Natural killer cell (primary cell): ENCODE results near the gene ZXDC. TPM values are rescaled to one million over a fixed set of nuclear protein-coding genes. Genes with fewer than 3 reads are reported as not detected.

Experiments used
- ATAC-seq, 3 donors: fragments of 150-1000 bp in 2 of 3; fragments of 200-7000 bp in 1 of 3; cut with Tn5 transposase; 1 replicate in 1 of 3; 2 replicates in 2 of 3; pipeline ENCODE4 v1.10.0; 2021; ENCODE audit warnings: mild to moderate bottlenecking in 2 of 3, moderate library complexity in 2 of 3
- DNase-seq, 2 donors: peaks; one replicate each; pipeline versions ENCODE4 v3.0.0 to v3.0.0-alpha.2; 2013 to 2021; ENCODE audit warnings: mixed read lengths in 1 of 2
- H3K27ac ChIP-seq: one replicate; pipeline ENCODE4 v1.5.1; 2013; ENCODE audit warnings: mild to moderate bottlenecking, low read length
- H3K27me3 ChIP-seq: one replicate; pipeline ENCODE4 v1.6.1; 2013; ENCODE audit warnings: low read length; ENCODE audit not compliant: control insufficient read depth, insufficient read depth
- H3K36me3 ChIP-seq: one replicate; pipeline ENCODE4 v1.6.1; 2013; ENCODE audit warnings: low read length; ENCODE audit not compliant: control insufficient read depth, insufficient read depth
- H3K4me1 ChIP-seq: one replicate; pipeline ENCODE4 v1.6.1; 2013; ENCODE audit warnings: low read length; ENCODE audit not compliant: control insufficient read depth, insufficient read depth
- H3K4me3 ChIP-seq: one replicate; pipeline ENCODE4 v1.5.1; 2013; ENCODE audit warnings: low read length
- H3K9me3 ChIP-seq: one replicate; pipeline ENCODE4 v1.6.1; 2013; ENCODE audit warnings: low read length; ENCODE audit not compliant: control insufficient read depth, insufficient read depth
- H3K27ac Mint-ChIP-seq, 2 donors: one replicate each; pipeline ENCODE4 v1.8.0; 2022; ENCODE audit warnings: mild to moderate bottlenecking in 2 of 2, mixed read lengths in 2 of 2, moderate library complexity in 1 of 2
- H3K27me3 Mint-ChIP-seq, 2 donors: one replicate each; pipeline ENCODE4 v1.8.0; 2022; ENCODE audit warnings: low read depth in 2 of 2, mixed read lengths in 2 of 2
- H3K36me3 Mint-ChIP-seq: one replicate; pipeline ENCODE4 v1.8.0; 2022; ENCODE audit warnings: mixed read lengths
- H3K4me1 Mint-ChIP-seq, 2 donors: one replicate each; pipeline ENCODE4 v1.8.0; 2022; ENCODE audit warnings: mixed read lengths in 2 of 2
- H3K4me3 Mint-ChIP-seq: one replicate; pipeline ENCODE4 v1.8.0; 2022; ENCODE audit warnings: mild to moderate bottlenecking, moderate library complexity, mixed read lengths
- H3K9me3 Mint-ChIP-seq, 2 donors: one replicate each; pipeline ENCODE4 v1.8.0; 2022; ENCODE audit warnings: mixed read lengths in 2 of 2
- CTCF ChIP-seq: fragments of 200-600 bp; IDR thresholded peaks from one replicate; pipeline ENCODE4 v1.8.0; 2022; ENCODE audit warnings: antibody characterized with exemption
- WGBS: methylation state at CpG from one replicate; pipeline ENCODE4 v1.1.7; 2013; ENCODE audit warnings: missing lambda C conversion rate; ENCODE audit not compliant: insufficient coverage; 5-methylcytosine and 5-hydroxymethylcytosine counted together
- intact Hi-C: fragments of 100-400 bp; cut with micrococcal nuclease; formaldehyde crosslinking; loops from one replicate; pipeline ENCODE4 v1.14.2; 2022
- total RNA-seq, 4 donors: library from RNA; stranded (reverse); fragments of 120-200 nt in 1 of 4; gene quantifications; one replicate each; pipeline versions ENCODE4 v1.2.3 to v1.2.4, GENCODE V29; 2013 to 2022

The ZXDC gene
- total RNA-seq, 3 donors from 2014 or later (not counting 1 experiment from before 2014, with no cell fraction given) = 56.1 to 70.2 (median 68.4) TPM

- no peak for ATAC-seq
- 98% methylated on average over 3 of the region's 3 CpGs for WGBS
- Mint-ChIP-seq H3K4me3 (no peak overlapping the region), H3K9me3 (no peaks in the 10 kb centered on the region), H3K27ac (no peak overlapping the region), H3K27me3 (no peaks in the 10 kb centered on the region), H3K4me1 (peaks cover 7 to 9% of the 10 kb centered on the region in 2 donors), H3K36me3 (no peaks in the 10 kb centered on the region)
- Histone ChIP-seq H3K9me3 (no peaks in the 10 kb centered on the region), H3K27ac (no peak overlapping the region), H3K4me1 (no peaks in the 10 kb centered on the region), H3K4me3 (no peak overlapping the region), H3K36me3 (peaks cover 20% of the 10 kb centered on the region), H3K27me3 (no peaks in the 10 kb centered on the region)
- DNase-seq = no peak
- no peak for TF ChIP-seq CTCF
- intact Hi-C loops = no loop called here
Observed at GRCh38 chr3:126442856-126443242, 32.8 kb downstream of the ZXDC start.

- 98% methylated on average over 12 of the region's 13 CpGs for WGBS
- Histone ChIP-seq H3K4me3 (no peak overlapping the region), H3K4me1 (no peaks in the 10 kb centered on the region), H3K36me3 (peaks cover 23% of the 10 kb centered on the region), H3K27me3 (no peaks in the 10 kb centered on the region), H3K27ac (no peak overlapping the region), H3K9me3 (no peaks in the 10 kb centered on the region)
- Mint-ChIP-seq H3K4me3 (no peak overlapping the region), H3K9me3 (no peaks in the 10 kb centered on the region), H3K27me3 (no peaks in the 10 kb centered on the region), H3K36me3 (no peaks in the 10 kb centered on the region), H3K27ac (no peak overlapping the region), H3K4me1 (peaks cover 3 to 4% of the 10 kb centered on the region in 2 donors)
- ATAC-seq = no peak
- TF ChIP-seq CTCF = no peak
- DNase-seq = no peak
- intact Hi-C loops = no loop called here
Observed at GRCh38 chr3:126442094-126442855, 33.4 kb downstream of the ZXDC start.

- intact Hi-C loops = no loop called here
- ATAC-seq (no peak), DNase-seq (no peak)
- no peak overlapping the region for H3K27ac Mint-ChIP-seq
- H3K4me1 Mint-ChIP-seq = no peaks in the 10 kb centered on the region
- no peak overlapping the region for H3K4me3 Mint-ChIP-seq
- Histone ChIP-seq H3K27me3 (no peaks in the 10 kb centered on the region), H3K4me3 (no peak overlapping the region), H3K4me1 (no peaks in the 10 kb centered on the region), H3K36me3 (peaks cover 28% of the 10 kb centered on the region), H3K27ac (no peak overlapping the region), H3K9me3 (no peaks in the 10 kb centered on the region)
- no peaks in the 10 kb centered on the region for H3K27me3 Mint-ChIP-seq
- TF ChIP-seq CTCF = no peak
- no peaks in the 10 kb centered on the region for H3K36me3 Mint-ChIP-seq
- 97% methylated on average over 20 of the region's 20 CpGs for WGBS
- H3K9me3 Mint-ChIP-seq = no peaks in the 10 kb centered on the region
Observed at GRCh38 chr3:126441256-126441880, 34.3 kb downstream of the ZXDC start.
